IMR-90 (cell line): ENCODE data around the gene SYTL1. TPM values are rescaled to one million over a fixed set of nuclear protein-coding genes. Genes with fewer than 3 reads are reported as not detected.

Source experiments
- ATAC-seq: fragments of 200-7000 bp; cut with Tn5 transposase; 2 replicates; pipeline ENCODE4 v1.9.1; 2020; ENCODE audit warnings: low read depth, mild to moderate bottlenecking, moderate library complexity
- BruUV-seq: library from RNA; stranded (reverse); fragments of 400-500 nt; replicated peaks from 2 replicates; lab custom pipeline; 2021; lab: Mats Ljungman, UMichigan
- CTCF ChIA-PET: fragments of 300-600 bp; formaldehyde crosslinking; extraction: SDS; loops from one replicate; lab custom pipeline; 2021; ENCODE audit warnings: antibody characterized with exemption; lab: Yijun Ruan, JAX
- POLR2A ChIA-PET: fragments of 300-600 bp; sonication (Branson Sonifier 250); formaldehyde crosslinking; loops from one replicate; lab custom pipeline; 2022; ENCODE audit warnings: antibody characterized with exemption; ENCODE audit not compliant: unreplicated experiment; lab: Charles Lee
- DNase-seq: peaks from one replicate; pipeline ENCODE4 v3.0.0; 2013
- H2AFZ ChIP-seq: replicated peaks from 2 replicates; pipeline ENCODE3; 2013; ENCODE audit warnings: low read length, mild to moderate bottlenecking; ENCODE audit not compliant: poor library complexity
- H2AK5ac ChIP-seq: 2 replicates; pipeline ENCODE4 v1.6.1; 2013; ENCODE audit warnings: low read depth, low read length, inconsistent platforms
- H2AK9ac ChIP-seq: replicated peaks from 2 replicates; pipeline ENCODE3; 2013; ENCODE audit warnings: mild to moderate bottlenecking, low read depth, low read length, moderate library complexity; ENCODE audit not compliant: poor library complexity
- H2BK120ac ChIP-seq: 2 replicates; pipeline ENCODE4 v1.6.1; 2013; ENCODE audit warnings: low read depth, low read length, inconsistent platforms
- H2BK15ac ChIP-seq: 3 replicates; pipeline ENCODE4 v1.6.1; 2013; ENCODE audit warnings: low read depth, low read length, inconsistent platforms
- H2BK20ac ChIP-seq: 2 replicates; pipeline ENCODE4 v1.6.1; 2013; ENCODE audit warnings: low read depth, mild to moderate bottlenecking, inconsistent platforms, low read length, moderate library complexity
- H2BK5ac ChIP-seq: 2 replicates; pipeline ENCODE4 v1.6.1; 2013; ENCODE audit warnings: mild to moderate bottlenecking, low read depth, low read length, inconsistent platforms; ENCODE audit not compliant: poor library complexity, severe bottlenecking
- H3K14ac ChIP-seq: replicated peaks from 2 replicates; pipeline ENCODE4 v1.6.1; 2013; ENCODE audit warnings: low read depth, low read length, inconsistent platforms
- H3K18ac ChIP-seq: 2 replicates; pipeline ENCODE4 v1.6.1; 2013; ENCODE audit warnings: low read depth, low read length, control low read depth
- H3K23ac ChIP-seq: 2 replicates; pipeline ENCODE4 v1.6.1; 2013; ENCODE audit warnings: low read depth, low read length, inconsistent platforms
- H3K27ac ChIP-seq: 2 replicates; pipeline ENCODE4 v1.5.1; 2013; ENCODE audit warnings: mild to moderate bottlenecking, control low read depth, low read length; ENCODE audit not compliant: insufficient read depth
- H3K27me3 ChIP-seq: 2 replicates; pipeline ENCODE4 v1.6.1; 2013; ENCODE audit warnings: low read length; ENCODE audit not compliant: control insufficient read depth, insufficient read depth
- H3K36me3 ChIP-seq: 2 replicates; pipeline ENCODE4 v1.6.1; 2013; ENCODE audit warnings: low read length, mixed read lengths; ENCODE audit not compliant: control insufficient read depth, insufficient read depth
- H3K4ac ChIP-seq: 2 replicates; pipeline ENCODE4 v1.6.1; 2013; ENCODE audit warnings: low read depth, low read length, inconsistent platforms
- H3K4me1 ChIP-seq: 2 replicates; pipeline ENCODE4 v1.6.1; 2013; ENCODE audit warnings: low read length, mixed read lengths; ENCODE audit not compliant: control insufficient read depth, insufficient read depth
- H3K4me2 ChIP-seq: 2 replicates; pipeline ENCODE4 v1.6.1; 2013; ENCODE audit warnings: low read depth, mild to moderate bottlenecking, control low read depth, low read length, moderate library complexity
- H3K4me3 ChIP-seq: 2 replicates; pipeline ENCODE4 v1.5.1; 2013; ENCODE audit warnings: low read depth, mild to moderate bottlenecking, control low read depth, low read length, moderate library complexity; ENCODE audit not compliant: insufficient read depth
- H3K56ac ChIP-seq: 2 replicates; pipeline ENCODE4 v1.6.1; 2013; ENCODE audit warnings: low read length, inconsistent platforms; ENCODE audit not compliant: insufficient read depth; ENCODE audit errors: extremely low read depth
- H3K79me1 ChIP-seq, 2 experiments: 2 replicates each; pipeline ENCODE4 v1.6.1; 2013; ENCODE audit warnings: low read length in 2 of 2, inconsistent platforms in 1 of 2, low read depth in 1 of 2
- H3K9ac ChIP-seq: 2 replicates; pipeline ENCODE4 v1.6.1; 2013; ENCODE audit warnings: low read depth, low read length, control low read depth
- H3K9me1 ChIP-seq: 2 replicates; pipeline ENCODE4 v1.6.1; 2013; ENCODE audit warnings: low read length, inconsistent platforms; ENCODE audit not compliant: insufficient read depth
- H3K9me3 ChIP-seq: 2 replicates; pipeline ENCODE4 v1.6.1; 2013; ENCODE audit warnings: low read length; ENCODE audit not compliant: control insufficient read depth, insufficient read depth
- H4K20me1 ChIP-seq: 2 replicates; pipeline ENCODE4 v1.6.1; 2013; ENCODE audit warnings: low read length, inconsistent platforms; ENCODE audit not compliant: insufficient read depth
- H4K5ac ChIP-seq: 2 replicates; pipeline ENCODE4 v1.6.1; 2013; ENCODE audit warnings: mild to moderate bottlenecking, low read depth, low read length, control low read depth
- H4K8ac ChIP-seq, 2 experiments: 2 replicates each; pipeline ENCODE4 v1.6.1; 2013; ENCODE audit warnings: low read depth in 2 of 2, low read length in 2 of 2, control low read depth in 1 of 2, inconsistent platforms in 1 of 2
- H4K91ac ChIP-seq: 2 replicates; pipeline ENCODE4 v1.6.1; 2013; ENCODE audit warnings: low read depth, low read length, inconsistent platforms; ENCODE audit not compliant: insufficient read depth
- BHLHE40 ChIP-seq: fragments of 150-350 bp; IDR thresholded peaks from 2 replicates; pipeline ENCODE4 v1.6.1; 2016; ENCODE audit warnings: mild to moderate bottlenecking, low read depth, low read length
- CHD1 ChIP-seq: IDR thresholded peaks from 2 replicates; pipeline ENCODE4 v1.6.1; 2012; ENCODE audit warnings: low read depth, low read length, improper control_type of control experiment
- ELK1 ChIP-seq: fragments of 150-350 bp; IDR thresholded peaks from 2 replicates; pipeline ENCODE4 v1.6.1; 2016; ENCODE audit warnings: low read depth, mild to moderate bottlenecking, low read length, moderate library complexity, borderline replicate concordance
- FOS ChIP-seq: fragments of 150-350 bp; IDR thresholded peaks from 2 replicates; pipeline ENCODE4 v1.6.1; 2016; ENCODE audit warnings: low read depth, low read length
- MAFK ChIP-seq: IDR thresholded peaks from 2 replicates; pipeline ENCODE4 v1.6.1; 2012; ENCODE audit warnings: low read depth, low read length, improper control_type of control experiment
- MAZ ChIP-seq: IDR thresholded peaks from 2 replicates; pipeline ENCODE4 v1.6.1; 2012; ENCODE audit warnings: low read depth, mild to moderate bottlenecking, low read length, improper control_type of control experiment, moderate library complexity, borderline replicate concordance
- MXI1 ChIP-seq: IDR thresholded peaks from 2 replicates; pipeline ENCODE4 v1.6.1; 2012; ENCODE audit warnings: low read depth, mild to moderate bottlenecking, low read length, moderate library complexity, borderline replicate concordance
- NFE2L2 ChIP-seq: fragments of 150-350 bp; IDR thresholded peaks from 2 replicates; pipeline ENCODE4 v1.6.1; 2016; ENCODE audit warnings: low read depth, mild to moderate bottlenecking, low read length
- POLR2A ChIP-seq: IDR thresholded peaks from 2 replicates; pipeline ENCODE4 v1.6.1; 2012; ENCODE audit warnings: mild to moderate bottlenecking, low read depth, low read length
- RAD21 ChIP-seq: IDR thresholded peaks from 2 replicates; pipeline ENCODE4 v1.6.1; 2012; ENCODE audit warnings: low read length, improper control_type of control experiment
- RCOR1 ChIP-seq: IDR thresholded peaks from 2 replicates; pipeline ENCODE4 v1.6.1; 2012; ENCODE audit warnings: mild to moderate bottlenecking, low read length, improper control_type of control experiment; ENCODE audit not compliant: insufficient replicate concordance
- RFX5 ChIP-seq: IDR thresholded peaks from 2 replicates; pipeline ENCODE4 v1.8.0; 2012; ENCODE audit warnings: low read depth, mild to moderate bottlenecking, low read length, moderate library complexity
- SMC3 ChIP-seq: fragments of 150-350 bp; IDR thresholded peaks from 2 replicates; pipeline ENCODE4 v1.6.1; 2016; ENCODE audit warnings: low read depth, mild to moderate bottlenecking, antibody characterized with exemption, low read length, moderate library complexity
- WGBS, 2 experiments: methylation state at CpG; one replicate each; pipeline versions ENCODE4 v1.1.5 to v1.1.7; 2013; ENCODE audit warnings: missing lambda C conversion rate in 2 of 2; ENCODE audit not compliant: insufficient read length in 1 of 2; ENCODE audit errors: extremely low coverage in 2 of 2; 5-methylcytosine and 5-hydroxymethylcytosine counted together
- dilution Hi-C: fragments of 300-500 bp; cut with HindIII; formaldehyde crosslinking; loops from one replicate; pipeline ENCODE4 v1.14.3; 2018; ENCODE audit warnings: low sequenced_read_pairs; ENCODE audit not compliant: unreplicated experiment
- in situ Hi-C: fragments of 300-500 bp; cut with MboI; formaldehyde crosslinking; loops from 3 replicates; pipeline ENCODE4 v1.14.3; 2019; ENCODE audit warnings: low sequenced_read_pairs, inconsistent platforms, mixed read lengths
- intact Hi-C: fragments of 100-400 bp; cut with micrococcal nuclease; formaldehyde crosslinking; loops from 2 replicates; pipeline ENCODE4 v1.10.0; 2022
- polyA plus RNA-seq, 3 experiments: library from polyadenylated mRNA; depleted of rRNA; stranded (reverse); fragments of >200 nt; gene quantifications; 2 replicates each; pipeline ENCODE4 v1.2.3, GENCODE V29; 2012; ENCODE audit warnings: low replicate concordance in 1 of 3
- total RNA-seq: library from RNA; depleted of rRNA; stranded (reverse); fragments of >200 nt; gene quantifications from 2 replicates; pipeline ENCODE4 v1.2.3, GENCODE V29; 2012
- TF ChIP-seq, protein P1 (sequence below): fragments of 150-350 bp; IDR thresholded peaks from 2 replicates; pipeline ENCODE4 v1.6.1; 2017; ENCODE audit warnings: mild to moderate bottlenecking, antibody characterized with exemption, low read length, low read depth
- TF ChIP-seq, protein P2 (sequence below): conservative IDR thresholded peaks from 2 replicates; pipeline ENCODE4 v1.5.1; 2012; ENCODE audit warnings: mild to moderate bottlenecking, low read depth, low read length, improper control_type of control experiment

SYTL1 gene
- total and polyA plus RNA-seq, 2 of the 4 experiments (the other 2 are of a cell fraction) = 0.18 to 1.0 TPM

GRCh38 chr1:27381969-27382762 lies 40.3 kb downstream of the SYTL1 start:
- no peak overlapping the region for H4K91ac ChIP-seq
- H2BK120ac ChIP-seq = no peak overlapping the region
- H2BK20ac ChIP-seq = no peak overlapping the region
- H3K27me3 ChIP-seq = peaks cover 34% of the 10 kb centered on the region
- no peak overlapping the region for H2AK5ac ChIP-seq
- H3K56ac ChIP-seq = no peak overlapping the region
- no peak for TF ChIP-seq CHD1
- TF ChIP-seq, protein P1, sequence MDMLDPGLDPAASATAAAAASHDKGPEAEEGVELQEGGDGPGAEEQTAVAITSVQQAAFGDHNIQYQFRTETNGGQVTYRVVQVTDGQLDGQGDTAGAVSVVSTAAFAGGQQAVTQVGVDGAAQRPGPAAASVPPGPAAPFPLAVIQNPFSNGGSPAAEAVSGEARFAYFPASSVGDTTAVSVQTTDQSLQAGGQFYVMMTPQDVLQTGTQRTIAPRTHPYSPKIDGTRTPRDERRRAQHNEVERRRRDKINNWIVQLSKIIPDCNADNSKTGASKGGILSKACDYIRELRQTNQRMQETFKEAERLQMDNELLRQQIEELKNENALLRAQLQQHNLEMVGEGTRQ = no peak
- TF ChIP-seq, protein P2, sequence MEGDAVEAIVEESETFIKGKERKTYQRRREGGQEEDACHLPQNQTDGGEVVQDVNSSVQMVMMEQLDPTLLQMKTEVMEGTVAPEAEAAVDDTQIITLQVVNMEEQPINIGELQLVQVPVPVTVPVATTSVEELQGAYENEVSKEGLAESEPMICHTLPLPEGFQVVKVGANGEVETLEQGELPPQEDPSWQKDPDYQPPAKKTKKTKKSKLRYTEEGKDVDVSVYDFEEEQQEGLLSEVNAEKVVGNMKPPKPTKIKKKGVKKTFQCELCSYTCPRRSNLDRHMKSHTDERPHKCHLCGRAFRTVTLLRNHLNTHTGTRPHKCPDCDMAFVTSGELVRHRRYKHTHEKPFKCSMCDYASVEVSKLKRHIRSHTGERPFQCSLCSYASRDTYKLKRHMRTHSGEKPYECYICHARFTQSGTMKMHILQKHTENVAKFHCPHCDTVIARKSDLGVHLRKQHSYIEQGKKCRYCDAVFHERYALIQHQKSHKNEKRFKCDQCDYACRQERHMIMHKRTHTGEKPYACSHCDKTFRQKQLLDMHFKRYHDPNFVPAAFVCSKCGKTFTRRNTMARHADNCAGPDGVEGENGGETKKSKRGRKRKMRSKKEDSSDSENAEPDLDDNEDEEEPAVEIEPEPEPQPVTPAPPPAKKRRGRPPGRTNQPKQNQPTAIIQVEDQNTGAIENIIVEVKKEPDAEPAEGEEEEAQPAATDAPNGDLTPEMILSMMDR = no peak
- TF ChIP-seq RCOR1 = no peak
- no peak for TF ChIP-seq NFE2L2
- no peak for TF ChIP-seq RAD21
- no peak for TF ChIP-seq MXI1
- TF ChIP-seq RFX5 = no peak
- TF ChIP-seq ELK1 = no peak
- TF ChIP-seq MAZ = no peak
- no peak for TF ChIP-seq BHLHE40
- TF ChIP-seq FOS = no peak
- TF ChIP-seq POLR2A = no peak
- TF ChIP-seq SMC3 = no peak
- no peak for TF ChIP-seq MAFK
- no peaks in the 10 kb centered on the region for H3K9me1 ChIP-seq
- H3K23ac ChIP-seq = no peak overlapping the region
- 50% methylated on average over 3 of the region's 18 CpGs; no CpG with 5 or more reads in 1 of the 2 experiments for WGBS, 2 experiments
- no peaks in the 10 kb centered on the region for H3K9me3 ChIP-seq
- H4K5ac ChIP-seq = no peak overlapping the region
- H3K27ac ChIP-seq = no peak overlapping the region
- BruUV-seq = no TSS peak
- no peaks in the 10 kb centered on the region for H3K79me1 ChIP-seq
- intact Hi-C loops (no loop called here), dilution Hi-C loops (no loop called here), in situ Hi-C loops (no loop called here)
- no peak overlapping the region for H3K14ac ChIP-seq
- no peaks in the 10 kb centered on the region; the same call in 1 of the 2 replicates for H4K20me1 ChIP-seq
- H3K4me1 ChIP-seq = no peaks in the 10 kb centered on the region
- ATAC-seq = no peak
- H3K18ac ChIP-seq = no peak overlapping the region
- ChIA-PET POLR2A (no interaction called here), CTCF (interaction anchor here (1.3 kb wide), 1 partner anchor 81 kb away, joined by 3 read pairs; no protein-coding TSS in a partner anchor)
- no peak overlapping the region for H3K4me2 ChIP-seq
- H2BK5ac ChIP-seq = no peak overlapping the region
- DNase-seq = no peak
- no peak overlapping the region for H3K4me3 ChIP-seq
- H4K8ac ChIP-seq = no peak overlapping the region
- H2AK9ac ChIP-seq = no peak overlapping the region
- no peak overlapping the region for H3K4ac ChIP-seq
- H3K9ac ChIP-seq = no peak overlapping the region
- H2AFZ ChIP-seq = no peak overlapping the region
- no peak overlapping the region for H2BK15ac ChIP-seq
- H3K36me3 ChIP-seq = no peaks in the 10 kb centered on the region
